Endodermal cell (in vitro differentiated cells): Measurements from ENCODE around the gene SYT1. TPM values are rescaled to one million over a fixed set of nuclear protein-coding genes. Genes with fewer than 3 reads are reported as not detected.

ENCODE experiments used
- DNase-seq: peaks from one replicate; pipeline ENCODE4 v3.0.0-alpha.2; 2017
- H3K27ac ChIP-seq: 2 replicates; pipeline ENCODE4 v1.5.1; 2013; ENCODE audit warnings: mild to moderate bottlenecking, low read depth, low read length, moderate library complexity
- H3K27me3 ChIP-seq: 2 replicates; pipeline ENCODE4 v1.6.1; 2013; ENCODE audit warnings: mild to moderate bottlenecking, low read length, moderate library complexity; ENCODE audit not compliant: insufficient read depth, control insufficient read depth, poor library complexity, severe bottlenecking
- H3K36me3 ChIP-seq: 2 replicates; pipeline ENCODE4 v1.7.0; 2013; ENCODE audit warnings: mild to moderate bottlenecking, low read length, moderate library complexity; ENCODE audit not compliant: control insufficient read depth, insufficient read depth
- H3K4me1 ChIP-seq: one replicate; pipeline ENCODE4 v1.7.0; 2013; ENCODE audit warnings: low read length; ENCODE audit not compliant: control insufficient read depth, insufficient read depth
- H3K4me3 ChIP-seq: 2 replicates; pipeline ENCODE4 v1.5.1; 2013; ENCODE audit warnings: mild to moderate bottlenecking, low read length, moderate library complexity
- H3K9ac ChIP-seq: 2 replicates; pipeline ENCODE4 v1.6.1; 2013; ENCODE audit warnings: mild to moderate bottlenecking, low read length, moderate library complexity; ENCODE audit not compliant: poor library complexity, severe bottlenecking; ENCODE audit errors: extremely low read depth
- H3K9me3 ChIP-seq: 2 replicates; pipeline ENCODE4 v1.6.1; 2013; ENCODE audit warnings: mild to moderate bottlenecking, low read length, moderate library complexity; ENCODE audit not compliant: control insufficient read depth
- H3K27ac Mint-ChIP-seq: 2 replicates; pipeline ENCODE4 v1.8.0; 2020; ENCODE audit warnings: mixed read lengths
- H3K27me3 Mint-ChIP-seq: 2 replicates; pipeline ENCODE4 v1.8.0; 2021; ENCODE audit warnings: mild to moderate bottlenecking, mixed read lengths; ENCODE audit not compliant: insufficient read depth
- H3K36me3 Mint-ChIP-seq: 2 replicates; pipeline ENCODE4 v1.8.0; 2020; ENCODE audit warnings: low read depth, mixed read lengths
- H3K4me1 Mint-ChIP-seq: 2 replicates; pipeline ENCODE4 v1.8.0; 2020; ENCODE audit warnings: mixed read lengths
- H3K4me3 Mint-ChIP-seq: 2 replicates; pipeline ENCODE4 v1.8.0; 2020; ENCODE audit warnings: mild to moderate bottlenecking, moderate library complexity, mixed read lengths
- H3K9me3 Mint-ChIP-seq: 2 replicates; pipeline ENCODE4 v1.8.0; 2020; ENCODE audit warnings: mild to moderate bottlenecking, mixed read lengths
- WGBS, 2 experiments: methylation state at CpG; one replicate each; pipeline versions ENCODE4 v1.1.5 to v1.1.7; 2013; ENCODE audit warnings: missing lambda C conversion rate in 2 of 2, mixed read lengths in 1 of 2; ENCODE audit not compliant: insufficient coverage in 1 of 2, insufficient read length in 1 of 2; 5-methylcytosine and 5-hydroxymethylcytosine counted together
- total RNA-seq, 2 donors: library from RNA; stranded (reverse); fragmentation: NEBNext Ultra II Directional in 1 of 2; extraction: Animal tissue kit (Norgen Biotek cat#: 25700) in 1 of 2; gene quantifications; 2 replicates in 1 of 2; 3 replicates in 1 of 2; pipeline ENCODE4 v1.2.1, GENCODE V29; 2021
- TF ChIP-seq, protein P1 (sequence below): fragments of 200-600 bp; sonication (generic); conservative IDR thresholded peaks from 2 replicates; pipeline ENCODE4 v1.5.0; 2021; ENCODE audit warnings: antibody characterized with exemption, mild to moderate bottlenecking

Gene SYT1
- total RNA-seq, 2 donors from 2014 or later: 6.8 to 10.7 TPM

DNA sequence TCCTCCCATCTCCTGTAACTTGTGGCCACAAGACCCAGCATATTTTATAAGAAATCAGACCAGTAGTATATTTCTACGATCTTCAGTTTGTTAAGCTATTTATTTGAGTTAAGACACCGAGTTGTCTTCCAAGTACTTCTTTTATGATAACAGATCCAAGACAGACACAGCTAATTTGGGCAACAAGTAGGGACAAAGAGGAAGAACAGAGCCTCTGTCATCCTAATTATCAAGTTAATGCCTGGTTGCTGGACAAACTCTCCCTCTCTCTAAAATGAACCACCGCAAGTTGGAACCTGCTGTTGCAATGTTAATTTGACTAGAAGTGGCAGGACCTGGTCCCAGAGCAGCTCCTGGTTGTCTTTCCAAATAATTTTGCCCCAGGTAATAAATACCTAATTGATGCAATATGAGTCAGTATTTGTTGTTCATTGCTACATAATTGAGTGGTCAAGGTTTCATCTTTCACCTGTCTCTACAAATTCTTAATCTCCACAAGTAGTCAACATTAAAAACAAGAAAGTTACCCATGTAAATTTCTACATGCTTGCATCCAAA lies 502.5 kb downstream of the SYT1 start:
- Mint-ChIP-seq H3K9me3 (no peaks in the 10 kb centered on the region), H3K27me3 (no peaks in the 10 kb centered on the region), H3K4me1 (peaks cover 13% of the 10 kb centered on the region), H3K4me3 (no peak overlapping the region), H3K36me3 (no peaks in the 10 kb centered on the region), H3K27ac (no peak overlapping the region)
- Histone ChIP-seq H3K9me3 (no peaks in the 10 kb centered on the region), H3K27ac (no peak overlapping the region), H3K9ac (no peak overlapping the region), H3K36me3 (no peaks in the 10 kb centered on the region), H3K4me1 (no peaks in the 10 kb centered on the region), H3K4me3 (no peak overlapping the region), H3K27me3 (no peaks in the 10 kb centered on the region)
- TF ChIP-seq, protein P1, sequence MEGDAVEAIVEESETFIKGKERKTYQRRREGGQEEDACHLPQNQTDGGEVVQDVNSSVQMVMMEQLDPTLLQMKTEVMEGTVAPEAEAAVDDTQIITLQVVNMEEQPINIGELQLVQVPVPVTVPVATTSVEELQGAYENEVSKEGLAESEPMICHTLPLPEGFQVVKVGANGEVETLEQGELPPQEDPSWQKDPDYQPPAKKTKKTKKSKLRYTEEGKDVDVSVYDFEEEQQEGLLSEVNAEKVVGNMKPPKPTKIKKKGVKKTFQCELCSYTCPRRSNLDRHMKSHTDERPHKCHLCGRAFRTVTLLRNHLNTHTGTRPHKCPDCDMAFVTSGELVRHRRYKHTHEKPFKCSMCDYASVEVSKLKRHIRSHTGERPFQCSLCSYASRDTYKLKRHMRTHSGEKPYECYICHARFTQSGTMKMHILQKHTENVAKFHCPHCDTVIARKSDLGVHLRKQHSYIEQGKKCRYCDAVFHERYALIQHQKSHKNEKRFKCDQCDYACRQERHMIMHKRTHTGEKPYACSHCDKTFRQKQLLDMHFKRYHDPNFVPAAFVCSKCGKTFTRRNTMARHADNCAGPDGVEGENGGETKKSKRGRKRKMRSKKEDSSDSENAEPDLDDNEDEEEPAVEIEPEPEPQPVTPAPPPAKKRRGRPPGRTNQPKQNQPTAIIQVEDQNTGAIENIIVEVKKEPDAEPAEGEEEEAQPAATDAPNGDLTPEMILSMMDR: no peak
- no peak for DNase-seq
- 82 to 89% methylated on average over 3 of the region's 3 CpGs for WGBS, 2 experiments

DNA sequence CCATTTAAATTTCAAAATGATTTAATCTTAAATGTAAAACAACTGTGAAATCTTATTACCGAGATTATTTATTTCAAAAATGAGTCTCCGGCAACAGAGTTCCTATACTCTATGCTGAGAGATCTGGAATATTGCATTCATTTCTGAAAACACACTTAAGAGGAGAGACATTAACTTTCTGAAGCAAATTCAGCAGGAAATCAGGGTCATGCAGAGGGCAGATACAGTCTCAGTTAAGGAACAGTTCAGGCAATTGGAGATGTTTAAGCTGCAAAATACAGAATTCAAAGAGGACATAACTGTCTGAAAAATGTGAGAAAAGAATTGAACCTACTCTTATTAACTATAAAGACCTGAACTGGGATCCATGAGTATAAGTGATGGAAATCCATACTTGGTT lies 505.4 kb downstream of the SYT1 start:
- Mint-ChIP-seq H3K4me3 (no peak overlapping the region), H3K9me3 (no peaks in the 10 kb centered on the region), H3K36me3 (no peaks in the 10 kb centered on the region), H3K27me3 (no peaks in the 10 kb centered on the region), H3K27ac (no peak overlapping the region), H3K4me1 (peaks cover 23% of the 10 kb centered on the region)
- no peak overlapping the region for H3K4me3 ChIP-seq
- TF ChIP-seq, protein P1: no peak
- WGBS, 2 experiments: 96% methylated on average over 2 of the region's 2 CpGs; no CpG with 5 or more reads in 1 of the 2 experiments
- no peaks in the 10 kb centered on the region for H3K9me3 ChIP-seq
- no peaks in the 10 kb centered on the region for H3K4me1 ChIP-seq
- no peaks in the 10 kb centered on the region for H3K36me3 ChIP-seq
- H3K27ac ChIP-seq: no peak overlapping the region
- no peak for DNase-seq
- H3K27me3 ChIP-seq: no peaks in the 10 kb centered on the region
- no peak overlapping the region for H3K9ac ChIP-seq

DNA sequence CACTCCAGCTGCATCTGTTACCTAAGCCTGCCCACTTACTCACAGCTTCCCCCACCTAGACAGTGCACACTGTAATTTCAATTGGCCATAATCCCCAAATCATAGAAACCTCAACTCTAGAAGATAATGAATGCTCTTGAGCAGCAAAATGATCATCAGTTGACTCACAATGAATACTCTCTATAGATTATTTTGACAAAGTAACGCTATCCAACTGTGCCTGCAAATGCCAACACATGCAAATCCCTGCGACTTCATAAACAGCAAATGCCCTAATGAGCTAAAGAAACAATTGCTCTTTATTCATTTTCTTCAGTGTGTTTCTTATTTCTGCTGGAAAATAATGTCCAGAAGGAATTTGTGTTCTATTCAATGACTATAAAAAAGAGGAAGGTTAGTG lies 506.7 kb downstream of the SYT1 start:
- Histone ChIP-seq H3K4me1 (no peaks in the 10 kb centered on the region), H3K9ac (no peak overlapping the region), H3K36me3 (no peaks in the 10 kb centered on the region), H3K27ac (no peak overlapping the region), H3K27me3 (no peaks in the 10 kb centered on the region), H3K4me3 (no peak overlapping the region), H3K9me3 (no peaks in the 10 kb centered on the region)
- no peaks in the 10 kb centered on the region for H3K36me3 Mint-ChIP-seq
- peaks cover 29% of the 10 kb centered on the region for H3K4me1 Mint-ChIP-seq
- H3K4me3 Mint-ChIP-seq: no peak overlapping the region
- H3K27me3 Mint-ChIP-seq: no peaks in the 10 kb centered on the region
- no peaks in the 10 kb centered on the region for H3K9me3 Mint-ChIP-seq
- TF ChIP-seq, protein P1: no peak
- peak; percentile 49 for DNase-seq
- WGBS, 2 experiments: 90 to 100% methylated on average over 2 of the region's 2 CpGs
- H3K27ac Mint-ChIP-seq: no peak overlapping the region
